ENCODE data around the gene STRN3.

The STRN3 gene

DNA sequence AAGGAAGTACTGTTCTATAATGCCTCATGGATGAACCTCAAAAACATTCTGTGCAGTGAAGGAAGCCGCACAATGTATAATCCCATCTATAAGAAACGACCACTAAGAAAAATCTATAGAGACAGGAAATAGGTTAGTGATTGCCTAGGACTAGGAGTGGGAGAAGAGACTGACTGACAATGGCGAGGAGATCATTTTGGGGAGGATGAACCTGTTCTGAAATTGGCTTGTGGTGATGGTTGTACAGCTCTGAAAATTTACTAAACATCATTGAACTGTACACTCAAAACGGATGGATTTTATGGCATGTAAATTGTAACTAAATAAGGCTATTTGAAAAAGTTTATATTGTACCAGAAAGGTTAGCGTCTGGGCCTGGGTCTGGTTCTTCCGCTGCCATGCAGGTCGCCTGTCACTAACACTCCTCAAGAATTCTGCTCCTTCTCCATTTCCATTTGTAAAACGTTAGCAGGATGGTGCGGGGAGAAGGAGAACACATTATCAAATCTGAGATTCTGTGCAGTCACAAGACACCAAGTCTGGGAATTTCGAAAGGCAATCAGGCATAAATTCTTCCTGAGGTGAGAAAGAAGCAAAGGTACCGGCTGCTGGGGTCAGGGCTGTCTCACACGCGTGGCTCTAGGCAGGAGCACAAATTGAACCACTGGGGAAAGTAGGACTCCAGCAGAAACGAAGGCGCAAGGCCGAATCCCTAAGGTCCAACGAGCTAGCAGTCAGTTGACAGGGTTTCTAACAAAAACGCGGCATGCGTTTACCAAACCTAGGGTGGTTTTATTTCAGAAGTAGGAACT, 152.7 kb downstream of the STRN3 start:
- TF ChIP-seq POLR2A (IDR thresholded peaks at IDR 0.05; ENCODE audit: low read depth, low read length) (no peak), POLR2AphosphoS5 (IDR thresholded peaks at IDR 0.05; ENCODE audit: low read depth, low read length) (no peak), TAF1 (IDR thresholded peaks at IDR 0.05; ENCODE audit: borderline replicate concordance, low read depth, low read length) (no peak)

DNA sequence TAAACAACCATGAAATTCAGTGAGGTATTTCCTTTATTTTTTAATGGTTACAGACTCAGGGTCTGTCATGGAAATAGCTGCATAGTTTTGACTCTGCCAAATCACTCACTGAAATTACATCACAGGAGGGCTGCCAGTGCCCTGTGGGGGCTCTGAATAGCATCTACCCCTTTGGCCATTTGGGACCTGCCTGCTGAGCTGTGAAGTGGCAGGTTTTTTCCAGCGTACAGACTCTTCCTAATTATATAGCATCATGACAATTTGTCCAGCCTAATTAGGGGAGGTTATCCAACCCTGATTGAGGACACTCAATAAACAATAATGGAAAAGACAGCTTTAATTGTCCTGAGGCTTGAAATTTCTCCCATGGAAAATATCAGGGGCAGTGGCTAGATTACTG, 153.6 kb downstream of the STRN3 start:
- FAIRE-seq (no peak), DNase-seq (ENCODE audit: insufficient read length) (no peak)
- TF ChIP-seq TAF1 (IDR thresholded peaks at IDR 0.05; ENCODE audit: borderline replicate concordance, low read depth, low read length) (no peak), POLR2A (IDR thresholded peaks at IDR 0.05; ENCODE audit: low read depth, low read length) (no peak), POLR2AphosphoS5 (IDR thresholded peaks at IDR 0.05; ENCODE audit: low read depth, low read length) (no peak)

More for the DNA sequence above, 152.7 kb downstream of the STRN3 start:
- DNase-seq (ENCODE audit: insufficient read length) (no peak), FAIRE-seq (peak; percentile 14)

DNA sequence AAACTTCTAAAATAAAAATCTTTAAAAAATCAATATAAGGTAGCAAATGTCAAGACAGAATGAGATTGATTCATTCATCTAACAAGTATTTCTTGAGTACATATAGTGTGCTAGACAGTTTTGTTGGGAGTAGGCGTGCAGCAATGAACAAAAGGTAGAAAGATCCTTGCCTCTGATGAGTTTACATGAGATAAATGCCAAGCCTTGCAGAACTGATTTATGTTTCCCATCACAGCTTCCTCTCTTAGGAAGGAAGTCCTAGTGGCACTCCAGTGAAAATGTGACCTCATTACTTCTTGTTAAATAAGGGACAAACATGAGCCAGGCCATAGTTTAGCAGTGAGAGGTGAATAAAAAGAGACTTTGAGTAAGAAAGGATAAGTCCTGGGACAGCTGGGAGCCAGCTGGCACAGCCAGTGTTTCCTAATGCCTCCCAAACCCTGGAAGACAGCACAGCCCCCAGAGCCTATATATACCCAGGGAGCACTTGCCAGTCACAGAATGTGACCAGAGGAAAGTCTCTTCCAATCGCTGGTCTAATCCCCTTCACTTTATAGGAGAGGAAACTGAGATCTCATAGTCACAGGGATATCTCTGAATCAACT, 156.5 kb downstream of the STRN3 start:
- DNase-seq (ENCODE audit: insufficient read length) (no peak), FAIRE-seq (no peak)
- TF ChIP-seq TAF1 (IDR thresholded peaks at IDR 0.05; ENCODE audit: borderline replicate concordance, low read depth, low read length) (no peak), POLR2AphosphoS5 (IDR thresholded peaks at IDR 0.05; ENCODE audit: low read depth, low read length) (no peak), POLR2A (IDR thresholded peaks at IDR 0.05; ENCODE audit: low read depth, low read length) (no peak)

- TF ChIP-seq TAF1 (IDR thresholded peaks at IDR 0.05; ENCODE audit: borderline replicate concordance, low read depth, low read length) (no peak), POLR2A (IDR thresholded peaks at IDR 0.05; ENCODE audit: low read depth, low read length) (no peak), POLR2AphosphoS5 (IDR thresholded peaks at IDR 0.05; ENCODE audit: low read depth, low read length) (no peak)
- DNase-seq (ENCODE audit: insufficient read length) (no peak), FAIRE-seq (no peak)
These were observed 157.4 kb downstream of the STRN3 start for GRCh38 chr14:30868736-30869135.

GRCh38 chr14:30864934-30865333, 161.2 kb downstream of the STRN3 start:
- DNase-seq (ENCODE audit: insufficient read length): no peak
- no peak for TF ChIP-seq POLR2AphosphoS5 (IDR thresholded peaks at IDR 0.05; ENCODE audit: low read depth, low read length)
- TF ChIP-seq TAF1 (IDR thresholded peaks at IDR 0.05; ENCODE audit: borderline replicate concordance, low read depth, low read length): no peak
- TF ChIP-seq POLR2A (IDR thresholded peaks at IDR 0.05; ENCODE audit: low read depth, low read length): no peak
- FAIRE-seq: no peak

- DNase-seq (ENCODE audit: insufficient read length): no peak
- TF ChIP-seq POLR2AphosphoS5 (IDR thresholded peaks at IDR 0.05; ENCODE audit: low read depth, low read length) (no peak), TAF1 (IDR thresholded peaks at IDR 0.05; ENCODE audit: borderline replicate concordance, low read depth, low read length) (no peak), POLR2A (IDR thresholded peaks at IDR 0.05; ENCODE audit: low read depth, low read length) (no peak)
- FAIRE-seq: no peak
These were observed 165.0 kb downstream of the STRN3 start for GRCh38 chr14:30861200-30861599.

- DNase-seq (ENCODE audit: insufficient read length) (peak; percentile 25), FAIRE-seq (peak; percentile 91)
- no peak for TF ChIP-seq POLR2AphosphoS5 (IDR thresholded peaks at IDR 0.05; ENCODE audit: low read depth, low read length)
- TF ChIP-seq POLR2A (IDR thresholded peaks at IDR 0.05; ENCODE audit: low read depth, low read length): no peak
- TF ChIP-seq TAF1 (IDR thresholded peaks at IDR 0.05; ENCODE audit: borderline replicate concordance, low read depth, low read length): no peak
These were observed 170.7 kb downstream of the STRN3 start for GRCh38 chr14:30855345-30856037.

DNA sequence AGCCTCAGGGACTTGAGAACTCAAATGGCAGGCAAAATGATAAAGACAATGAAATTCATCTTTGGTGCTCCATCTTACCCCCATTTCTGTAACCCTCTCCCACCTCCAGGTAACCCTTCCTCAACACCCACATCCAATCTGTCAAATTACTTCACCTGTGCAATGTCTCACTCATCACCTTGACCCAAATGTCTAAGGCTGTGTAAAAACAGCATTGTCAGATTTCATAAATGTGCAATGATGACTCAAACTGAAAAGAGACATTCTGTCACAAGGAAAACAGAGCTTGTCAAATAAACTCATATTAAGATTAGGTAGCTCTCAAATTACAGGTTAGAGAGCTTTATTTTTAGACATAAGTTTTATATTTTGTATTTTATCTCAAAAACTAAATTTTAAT, 171.7 kb downstream of the STRN3 start:
- TF ChIP-seq POLR2AphosphoS5 (IDR thresholded peaks at IDR 0.05; ENCODE audit: low read depth, low read length) (no peak), TAF1 (IDR thresholded peaks at IDR 0.05; ENCODE audit: borderline replicate concordance, low read depth, low read length) (no peak), POLR2A (IDR thresholded peaks at IDR 0.05; ENCODE audit: low read depth, low read length) (no peak)
- no peak for DNase-seq (ENCODE audit: insufficient read length)
- peak; percentile 86 for FAIRE-seq

DNA sequence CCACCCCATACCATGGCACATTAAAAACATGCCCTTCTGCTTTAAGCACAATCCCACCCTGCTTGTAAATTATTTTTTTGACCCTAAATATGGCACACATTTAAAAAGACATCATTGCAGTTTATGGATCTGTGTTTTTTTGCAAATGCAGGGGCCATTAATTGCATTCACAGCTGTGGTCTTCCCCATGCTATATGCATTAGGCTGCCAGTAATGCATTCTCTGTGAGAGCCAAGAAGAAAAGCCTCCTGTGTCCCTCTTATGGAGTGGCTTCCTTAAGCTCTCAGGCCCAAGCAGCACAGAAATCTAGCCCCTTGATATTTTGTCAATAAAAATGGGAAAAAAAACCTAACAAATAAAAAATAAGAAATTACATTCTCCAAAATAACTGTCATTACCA, 172.2 kb downstream of the STRN3 start:
- TF ChIP-seq POLR2AphosphoS5 (IDR thresholded peaks at IDR 0.05; ENCODE audit: low read depth, low read length) (no peak), TAF1 (IDR thresholded peaks at IDR 0.05; ENCODE audit: borderline replicate concordance, low read depth, low read length) (no peak)
- FAIRE-seq (no peak), DNase-seq (ENCODE audit: insufficient read length) (no peak)

DNA sequence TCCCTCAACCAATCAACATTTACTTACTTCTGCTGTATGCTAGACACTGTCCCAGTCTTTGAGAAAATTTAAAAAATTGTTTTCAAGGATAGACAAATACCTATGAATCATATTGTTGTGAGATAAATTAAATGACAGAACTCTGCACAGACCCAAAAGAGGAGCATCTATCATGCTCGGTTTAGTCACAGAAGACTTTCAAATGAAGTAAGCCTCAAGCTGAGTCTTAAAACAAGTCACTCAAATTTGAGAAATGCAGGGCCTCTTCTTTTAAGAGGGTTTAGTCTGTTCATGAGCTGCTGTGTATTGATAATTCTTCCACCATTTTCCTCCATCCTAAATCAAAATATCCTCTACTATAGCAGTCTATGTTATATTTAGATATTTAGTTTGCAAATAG, 176.2 kb downstream of the STRN3 start:
- TF ChIP-seq TAF1 (IDR thresholded peaks at IDR 0.05; ENCODE audit: borderline replicate concordance, low read depth, low read length) (no peak), POLR2A (IDR thresholded peaks at IDR 0.05; ENCODE audit: low read depth, low read length) (no peak), POLR2AphosphoS5 (IDR thresholded peaks at IDR 0.05; ENCODE audit: low read depth, low read length) (no peak)
- DNase-seq (ENCODE audit: insufficient read length) (no peak), FAIRE-seq (peak; percentile 21)

GRCh38 chr14:30849354-30849753, 176.8 kb downstream of the STRN3 start:
- DNase-seq (ENCODE audit: insufficient read length) (no peak), FAIRE-seq (peak; percentile 92)
- TF ChIP-seq POLR2A (IDR thresholded peaks at IDR 0.05; ENCODE audit: low read depth, low read length) (no peak), TAF1 (IDR thresholded peaks at IDR 0.05; ENCODE audit: borderline replicate concordance, low read depth, low read length) (no peak), POLR2AphosphoS5 (IDR thresholded peaks at IDR 0.05; ENCODE audit: low read depth, low read length) (no peak)
